ENCODE data around the gene PF4V1.

PF4V1 gene

GRCh38 chr4:73853246-73853704 is at the start of gene PF4V1:
Gene PF4V1, plus strand, starts transcription at chr4:73853296. Its CDS starts 67 bp downstream, at chr4:73853363.
- H3K4me3 ChIP-seq (ENCODE audit: low read depth, low read length), result peak within 1 kb of the TSS; percentile 44
- peak; percentile 57 for DNase-seq (ENCODE audit: low read depth)
- peak; percentile 54 for TF ChIP-seq CTCF (conservative IDR thresholded peaks at IDR 0.05; ENCODE audit: low read depth, low read length)

GRCh38 chr4:73810191-73810590 is 42.9 kb upstream of the PF4V1 start:
- no peak for DNase-seq (ENCODE audit: low read depth)
- no peak overlapping the region for H3K4me3 ChIP-seq (ENCODE audit: low read depth, low read length)
- no peak for TF ChIP-seq CTCF (conservative IDR thresholded peaks at IDR 0.05; ENCODE audit: low read depth, low read length)

- no peak for TF ChIP-seq CTCF (conservative IDR thresholded peaks at IDR 0.05; ENCODE audit: low read depth, low read length)
- DNase-seq (ENCODE audit: low read depth), result no peak
- H3K4me3 ChIP-seq (ENCODE audit: low read depth, low read length), result no peak overlapping the region
Measured at GRCh38 chr4:73811841-73812240, 41.3 kb upstream of the PF4V1 start.

- no peak overlapping the region for H3K4me3 ChIP-seq (ENCODE audit: low read depth, low read length)
- DNase-seq (ENCODE audit: low read depth), result no peak
- no peak for TF ChIP-seq CTCF (conservative IDR thresholded peaks at IDR 0.05; ENCODE audit: low read depth, low read length)
Measured at GRCh38 chr4:73814679-73815078, 38.4 kb upstream of the PF4V1 start.

- H3K4me3 ChIP-seq (ENCODE audit: low read depth, low read length), result no peak overlapping the region
- peak; percentile 63 for DNase-seq (ENCODE audit: low read depth)
- no peak for TF ChIP-seq CTCF (conservative IDR thresholded peaks at IDR 0.05; ENCODE audit: low read depth, low read length)
Measured at GRCh38 chr4:73815145-73815544, 38.0 kb upstream of the PF4V1 start.

GRCh38 chr4:73816814-73817213 is 36.3 kb upstream of the PF4V1 start:
- DNase-seq (ENCODE audit: low read depth), result peak; percentile 97
- no peak for TF ChIP-seq CTCF (conservative IDR thresholded peaks at IDR 0.05; ENCODE audit: low read depth, low read length)
- no peak overlapping the region for H3K4me3 ChIP-seq (ENCODE audit: low read depth, low read length)

GRCh38 chr4:73817341-73817740 is 35.8 kb upstream of the PF4V1 start:
- H3K4me3 ChIP-seq (ENCODE audit: low read depth, low read length), result no peak overlapping the region
- TF ChIP-seq CTCF (conservative IDR thresholded peaks at IDR 0.05; ENCODE audit: low read depth, low read length), result no peak
- DNase-seq (ENCODE audit: low read depth), result no peak
